Measurements from ENCODE around the gene MYL10.

MYL10 gene

GRCh38 chr7:101575721-101576120 lies 53.4 kb downstream of the MYL10 start:
- DNase-seq (ENCODE audit: low read depth in 2 of 3, low spot score in 1 of 3), result no peak

- no peak for DNase-seq (ENCODE audit: low read depth in 2 of 3, low spot score in 1 of 3)
These were observed 53.9 kb downstream of the MYL10 start for GRCh38 chr7:101575168-101575567.

GRCh38 chr7:101572156-101572555 lies 56.9 kb downstream of the MYL10 start:
- no peak for DNase-seq (ENCODE audit: low read depth in 2 of 3, low spot score in 1 of 3)

- no peak for DNase-seq (ENCODE audit: low read depth in 2 of 3, low spot score in 1 of 3)
These were observed 61.9 kb downstream of the MYL10 start for GRCh38 chr7:101567230-101567629.

GRCh38 chr7:101565601-101566209 lies 63.4 kb downstream of the MYL10 start:
- DNase-seq (ENCODE audit: low read depth in 2 of 3, low spot score in 1 of 3), result no peak

- no peak for DNase-seq (ENCODE audit: low read depth in 2 of 3, low spot score in 1 of 3)
These were observed 64.3 kb downstream of the MYL10 start for GRCh38 chr7:101564778-101565211.

GRCh38 chr7:101563943-101564777 lies 64.9 kb downstream of the MYL10 start:
- no peak for DNase-seq (ENCODE audit: low read depth in 2 of 3, low spot score in 1 of 3)

Data from stimulated activated CD4-positive, alpha-beta T cell treated with anti-CD3 and anti-CD28 coated beads, Interleukin-12 subunit alpha, Interleukin-12 subunit beta, amount 100 ng/mL, for 48 hours (primary cell).